ENCODE measurements around the gene FXYD2. TPM values are rescaled to one million over a fixed set of nuclear protein-coding genes. Genes with fewer than 3 reads are reported as not detected.

The FXYD2 gene
- total RNA-seq, 2 donors from 2014 or later = 1.4 TPM; not detected in 1

Other genes starting within 250 kb of the FXYD2 start
- 1 to 10 TPM in 1 of 2 donors, not detected in 1; 2.8 TPM for gene DSCAML1, start 27.5 kb downstream of the FXYD2 start, total RNA-seq
- under 1 TPM in 1 of 2 donors, not detected in 1; 0.19 TPM for gene FXYD6, start 51.9 kb upstream of the FXYD2 start, total RNA-seq
- 1 to 10 TPM in 1 of 2 donors, under 1 TPM in 1; 0.61 to 2.1 TPM for gene TMPRSS13, start 104.7 kb upstream of the FXYD2 start, total RNA-seq
- gene IL10RA, start 161.7 kb upstream of the FXYD2 start, total RNA-seq = 100 to 1,000 TPM in 1 of 2 donors, 10 to 100 TPM in 1; 63.0 to 108 TPM

All from activated T-helper 17 cell treated with anti-CD3 and anti-CD28 coated beads, Interleukin-2, amount 50 U/mL, for 72 hours (primary cell).